NCI-H2196 (cell line): ENCODE data around the gene PLIN3.
"Not testable (repeated sequence)": the region's sequence is repeated elsewhere in the genome, so short reads cannot be mapped to it uniquely, and the experiment has no call there.

ENCODE experiments used
- DNase-seq: peaks from one replicate; lab custom pipeline; 2025; ENCODE audit not compliant: unreplicated experiment; lab: John Stamatoyannopoulos, UW

PLIN3 gene

DNA sequence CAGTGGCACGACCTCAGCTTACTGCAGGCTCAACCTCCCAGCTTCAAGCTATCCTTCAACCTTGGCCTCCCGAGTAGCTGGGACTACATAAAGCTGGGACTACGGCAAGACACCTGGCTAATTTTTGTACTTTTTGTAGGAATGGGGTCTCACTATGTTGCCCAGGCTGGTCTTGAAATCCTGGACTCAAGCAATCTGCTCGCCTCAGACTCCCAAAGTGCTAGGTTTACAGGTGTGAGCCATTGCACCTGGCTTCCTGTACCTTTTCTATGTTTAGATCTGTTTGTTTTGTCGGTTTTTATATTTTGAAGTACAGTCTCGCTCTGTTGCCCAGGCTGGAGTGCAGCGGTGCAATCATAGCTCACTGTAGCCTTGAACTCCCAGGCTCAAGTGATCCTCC, 18.4 kb downstream of the PLIN3 start:
- DNase-seq = no peak

DNA sequence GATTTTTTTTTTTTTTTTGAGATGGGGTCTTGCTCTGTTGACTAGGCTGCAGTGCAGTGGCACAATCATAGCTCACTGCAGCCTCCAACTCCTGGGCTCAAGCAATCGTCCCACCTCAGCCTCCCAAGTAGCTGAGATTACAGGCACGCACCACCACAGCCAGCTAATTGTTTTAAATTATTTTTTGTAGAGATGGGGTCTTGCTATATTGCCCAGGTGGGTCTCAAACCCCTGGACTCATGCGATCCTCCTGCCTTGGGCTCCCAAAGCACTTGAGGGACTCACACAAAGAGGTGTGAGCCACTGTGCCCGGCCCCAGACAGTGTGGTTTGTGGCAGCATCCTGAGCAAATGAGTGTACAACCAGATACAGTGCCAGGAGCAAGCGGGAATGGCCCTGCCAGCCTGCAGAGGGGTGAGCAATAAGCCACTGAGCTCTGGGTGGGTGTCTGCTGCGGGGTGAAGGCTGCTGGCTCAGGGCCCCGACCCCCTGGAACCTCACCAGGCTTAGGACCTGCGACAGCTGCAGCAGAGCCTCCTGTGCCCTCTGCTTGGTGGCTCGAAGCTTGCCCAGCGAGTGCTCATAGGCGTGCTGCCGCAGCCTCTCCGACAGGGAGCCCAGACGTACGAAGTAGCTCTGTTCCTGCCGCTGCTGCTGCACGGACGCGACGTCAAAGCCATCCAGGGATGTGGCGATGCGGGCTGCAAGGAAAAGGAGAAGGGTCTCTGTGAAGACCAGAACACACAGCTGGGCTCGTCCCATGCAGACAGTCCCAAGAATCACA, 20.1 kb downstream of the PLIN3 start:
- no peak for DNase-seq

DNA sequence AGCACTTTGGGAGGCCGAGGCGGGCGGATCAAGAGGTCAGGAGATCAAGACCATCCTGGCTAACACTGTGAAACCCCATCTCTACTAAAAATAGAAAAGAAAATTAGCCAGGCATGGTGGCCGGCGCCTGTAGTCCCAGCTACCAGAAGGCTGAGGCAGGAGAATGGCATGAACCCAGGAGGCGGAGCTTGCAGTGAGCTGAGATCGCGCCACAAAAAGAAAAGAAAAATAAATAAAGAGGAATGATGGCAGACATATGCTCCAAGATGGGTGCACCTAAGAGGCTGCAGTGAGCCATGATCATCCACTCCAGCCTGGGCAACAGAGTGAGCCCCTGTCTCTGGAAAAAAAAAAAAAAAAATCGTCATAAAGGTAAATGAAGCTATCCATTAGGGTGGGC, 21.5 kb downstream of the PLIN3 start:
- not testable (repeated sequence) for DNase-seq

DNA sequence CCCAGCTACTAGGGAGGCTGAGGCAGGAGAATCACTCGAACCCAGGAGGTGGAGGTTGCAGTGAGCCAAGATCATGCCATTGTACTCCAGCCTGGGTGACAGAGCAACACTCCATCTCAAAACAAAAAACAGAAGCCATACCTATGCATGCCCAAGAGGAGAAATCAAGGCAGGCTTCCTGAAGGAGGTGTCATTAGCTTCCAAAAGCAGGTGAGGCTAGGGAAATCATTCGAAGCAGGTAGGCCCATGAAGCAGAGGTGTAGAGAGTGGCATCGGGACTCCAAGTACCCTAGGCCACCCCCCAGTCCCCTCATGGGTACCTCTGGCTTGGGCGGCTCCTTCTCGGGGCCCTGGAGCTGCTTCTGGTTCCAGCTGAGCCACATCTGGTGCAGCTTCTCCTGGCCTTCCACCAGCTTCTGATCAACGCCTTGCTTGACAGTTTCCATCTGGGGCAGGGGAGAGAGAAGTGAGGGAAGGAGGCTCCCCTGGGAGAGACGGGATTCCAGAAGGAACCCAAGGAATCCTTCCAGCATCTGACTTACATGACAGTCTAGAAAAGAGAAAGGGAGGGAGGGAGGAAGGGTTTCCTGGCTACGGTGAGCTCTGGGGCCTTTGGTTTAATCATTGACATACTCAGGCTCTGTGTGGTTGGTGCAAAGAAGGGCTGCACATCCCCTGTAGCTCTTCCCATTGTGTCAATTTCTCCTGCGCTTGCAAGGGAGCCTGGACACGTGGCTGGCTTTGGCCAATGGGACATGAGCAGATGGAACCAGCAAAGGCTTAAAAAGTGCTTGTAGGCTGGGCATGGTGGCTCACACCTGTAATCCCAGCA, 22.9 kb downstream of the PLIN3 start:
- no peak for DNase-seq

DNA sequence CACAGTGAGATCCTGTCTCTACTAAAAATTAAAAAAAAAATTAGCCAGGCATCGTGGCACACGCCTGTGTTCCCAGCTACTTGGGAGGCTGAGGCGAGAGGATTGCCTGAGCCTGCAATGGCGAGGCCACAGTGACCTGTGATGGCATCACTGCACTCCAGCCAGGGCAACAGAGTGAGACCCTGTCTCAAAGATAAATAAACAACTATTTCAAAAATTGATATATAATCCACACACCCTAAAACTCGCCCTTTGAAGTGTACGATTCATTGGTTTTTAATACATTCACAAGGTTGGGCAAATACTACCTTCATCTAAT, 23.9 kb downstream of the PLIN3 start:
- no peak for DNase-seq

DNA sequence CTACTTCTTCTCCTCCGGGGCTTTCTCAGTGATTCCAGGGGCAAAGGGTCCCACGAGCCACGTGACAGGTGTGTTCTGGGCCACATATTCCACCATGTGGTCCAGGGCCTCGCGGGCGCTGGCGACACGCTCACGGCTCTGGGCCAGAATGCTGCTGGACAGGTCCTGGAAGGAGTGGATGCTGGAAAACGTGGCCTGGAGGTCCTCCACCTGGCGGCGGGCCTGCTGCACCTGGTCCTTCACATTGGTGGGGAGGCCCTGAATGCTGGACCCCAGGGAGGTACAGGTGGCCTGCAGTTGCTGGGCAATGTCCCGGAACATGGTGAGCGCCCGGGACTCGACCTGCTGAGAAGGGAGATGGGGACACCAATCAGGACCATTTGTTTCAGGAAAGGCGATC, 28.3 kb downstream of the PLIN3 start:
- DNase-seq = no peak

DNA sequence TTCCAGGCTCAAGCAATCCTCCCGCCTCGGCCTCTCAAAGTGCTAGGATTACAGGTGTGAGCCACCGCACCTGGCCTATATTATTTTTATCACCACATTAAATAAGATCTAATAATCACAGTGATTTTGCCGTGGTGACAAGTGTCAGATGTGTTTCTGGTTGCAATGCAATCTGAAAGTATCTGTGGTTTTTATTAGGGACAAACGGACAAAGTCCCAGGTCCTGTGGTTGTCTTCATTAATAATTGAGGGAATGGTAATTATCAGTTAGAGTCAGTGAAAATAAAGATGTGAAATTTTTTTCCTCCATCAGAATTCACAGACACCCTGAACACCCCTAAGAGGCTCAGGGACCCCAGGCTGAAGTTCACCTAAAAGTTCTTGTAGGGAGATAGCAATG, 34.7 kb downstream of the PLIN3 start:
- no peak for DNase-seq

DNA sequence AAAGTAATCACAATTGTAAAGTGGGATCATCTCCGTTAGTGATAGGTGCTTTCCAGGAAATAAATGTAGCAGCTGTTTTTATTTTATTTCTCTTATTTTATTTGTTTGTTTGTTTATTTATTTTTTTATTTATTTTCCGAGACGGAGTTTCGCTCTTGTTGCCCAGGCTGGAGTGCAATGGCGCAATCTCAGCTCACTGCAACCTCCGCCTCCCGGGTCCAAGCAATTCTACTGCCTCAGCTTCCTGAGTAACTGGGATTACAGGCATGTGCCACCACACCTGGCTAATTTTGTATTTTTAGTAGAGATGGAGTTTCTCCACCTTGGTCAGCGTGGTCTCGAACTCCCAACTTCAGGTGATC, 35.5 kb downstream of the PLIN3 start:
- not testable (repeated sequence) for DNase-seq

DNA sequence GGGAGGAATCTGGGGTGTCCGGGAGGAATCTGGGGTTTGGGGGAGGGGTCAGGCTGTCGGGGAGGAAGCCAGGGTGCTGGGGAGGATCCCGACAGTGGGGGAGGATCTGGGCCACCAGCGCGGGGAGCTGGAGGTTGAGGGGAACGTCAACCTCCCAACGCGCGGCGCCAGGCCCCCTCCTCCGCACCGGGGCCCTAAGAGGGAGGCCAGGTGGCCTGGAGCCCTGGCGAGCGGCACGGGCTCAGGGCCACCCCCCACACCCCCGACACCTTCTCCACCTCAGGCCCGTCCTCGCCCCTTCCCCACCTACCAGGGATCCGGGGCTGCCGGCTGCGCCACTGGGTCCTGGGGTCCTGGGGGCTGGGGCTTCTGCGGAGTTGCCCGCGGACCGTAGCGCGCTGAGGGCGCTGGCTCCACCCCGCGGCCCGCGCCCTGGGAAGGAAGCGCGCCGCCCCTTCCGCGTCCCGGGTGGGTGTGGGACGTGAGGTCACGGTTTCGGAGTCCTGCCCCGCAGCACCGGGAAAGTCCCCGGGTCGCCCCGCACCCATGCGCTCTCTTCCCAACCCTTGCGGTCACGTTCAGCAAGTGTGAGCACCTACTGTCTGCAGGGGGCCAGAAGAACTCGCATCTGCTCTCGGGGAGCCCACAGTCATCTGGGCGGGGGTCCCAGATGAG, 36.0 kb downstream of the PLIN3 start, which contains the start of gene TICAM1:
Gene TICAM1, minus strand, starts transcription at position 409 of the 675 bp plus-strand sequence. CDS start 13,335 bp downstream, outside the sequence.
- peak; percentile 20 for DNase-seq

DNA sequence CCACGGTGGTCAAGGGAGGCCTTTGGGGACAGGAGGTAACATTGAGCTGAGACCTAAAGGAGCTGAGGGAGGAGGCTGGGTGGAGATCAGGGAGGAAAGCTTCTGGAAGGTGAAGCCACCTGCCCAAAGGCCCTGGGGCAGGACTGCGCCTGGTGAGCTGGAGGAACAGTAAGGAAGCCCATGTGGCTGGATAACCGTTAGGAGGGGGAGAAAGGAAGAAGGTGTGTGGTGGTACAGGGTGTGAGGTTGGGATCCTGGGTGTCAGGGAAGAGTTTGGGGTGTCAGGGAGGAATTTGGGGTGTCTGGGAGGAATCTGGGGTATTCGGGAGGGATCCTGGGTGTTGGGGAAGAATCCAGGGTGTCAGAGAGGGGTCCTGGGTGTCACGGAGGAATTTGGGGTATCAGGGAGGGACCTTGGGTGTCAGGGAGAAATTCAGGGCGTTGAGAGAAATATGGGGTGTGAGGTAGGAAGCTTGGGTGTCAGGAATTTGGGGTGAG, 36.6 kb downstream of the PLIN3 start:
- DNase-seq = no peak

DNA sequence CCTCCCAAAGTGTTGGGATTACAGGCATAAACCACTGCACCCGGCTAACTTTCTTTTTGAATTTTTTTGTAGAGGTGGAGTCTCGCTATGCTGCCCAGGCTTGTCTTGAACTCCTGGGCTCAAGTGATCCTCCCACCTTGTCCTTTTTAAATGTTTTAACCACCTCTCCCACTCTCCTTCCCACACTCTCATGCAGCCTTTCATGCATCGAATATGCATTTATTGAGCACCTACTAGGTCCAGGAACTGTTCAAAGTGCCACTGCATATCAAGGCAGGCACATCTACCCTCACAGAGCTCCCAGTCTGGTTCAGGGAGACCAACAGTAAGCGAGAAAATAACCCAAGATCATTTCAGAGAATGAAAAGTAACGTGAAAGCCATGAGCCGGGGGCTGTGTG, 37.1 kb downstream of the PLIN3 start:
- DNase-seq = no peak

DNA sequence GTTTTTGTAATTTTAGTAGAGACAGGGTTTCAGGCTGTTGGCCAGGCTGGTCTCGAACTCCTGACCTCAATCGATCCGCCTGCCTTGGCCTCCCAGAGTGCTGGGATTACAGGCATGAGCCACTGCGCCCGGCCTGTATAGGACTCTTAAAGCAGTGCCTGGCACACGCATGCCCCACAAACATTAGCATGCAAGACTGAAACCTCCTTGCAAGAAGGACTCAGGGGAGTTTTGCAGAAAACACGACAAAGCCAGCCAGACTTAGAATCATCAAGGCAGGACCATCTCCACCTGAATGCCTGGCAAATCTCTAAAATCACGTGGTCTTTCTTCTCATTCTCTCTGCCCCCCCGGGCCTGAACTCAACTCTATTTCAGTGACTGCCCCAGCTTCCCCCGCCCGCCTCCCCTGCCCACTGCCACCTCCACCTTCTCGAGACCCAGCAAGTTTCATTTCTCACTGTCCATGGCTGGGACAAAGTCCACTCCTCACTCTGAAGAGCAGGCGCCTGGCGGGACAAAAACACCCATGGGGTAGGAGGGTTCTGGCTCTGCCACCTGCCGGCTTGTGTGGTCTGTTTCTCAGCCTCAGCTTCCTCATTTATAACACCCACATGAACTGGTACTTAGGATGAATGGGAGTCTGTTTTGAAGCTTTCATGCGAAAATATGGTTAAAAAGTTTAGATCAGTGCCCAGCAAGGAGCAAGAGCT, 38.3 kb downstream of the PLIN3 start:
- no peak for DNase-seq

DNA sequence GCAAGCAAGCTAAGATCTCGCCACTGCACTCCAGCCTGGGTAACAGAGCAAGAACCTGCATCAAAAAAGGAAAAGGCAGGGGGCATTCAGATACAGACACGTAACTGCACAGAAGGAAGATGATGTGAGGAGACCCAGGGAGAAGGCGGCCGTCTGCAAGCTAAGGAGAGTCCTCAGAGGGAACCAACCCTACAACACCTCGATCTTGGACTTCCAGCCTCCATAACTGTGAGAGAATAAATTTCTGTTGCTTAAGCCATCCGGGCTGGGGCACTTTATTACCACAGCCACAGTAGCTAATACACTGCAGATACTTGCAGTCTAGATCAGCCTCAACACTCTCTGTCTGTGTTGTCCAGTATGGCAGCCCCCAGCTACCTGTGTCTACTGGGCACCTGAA, 43.9 kb downstream of the PLIN3 start:
- no peak for DNase-seq

DNA sequence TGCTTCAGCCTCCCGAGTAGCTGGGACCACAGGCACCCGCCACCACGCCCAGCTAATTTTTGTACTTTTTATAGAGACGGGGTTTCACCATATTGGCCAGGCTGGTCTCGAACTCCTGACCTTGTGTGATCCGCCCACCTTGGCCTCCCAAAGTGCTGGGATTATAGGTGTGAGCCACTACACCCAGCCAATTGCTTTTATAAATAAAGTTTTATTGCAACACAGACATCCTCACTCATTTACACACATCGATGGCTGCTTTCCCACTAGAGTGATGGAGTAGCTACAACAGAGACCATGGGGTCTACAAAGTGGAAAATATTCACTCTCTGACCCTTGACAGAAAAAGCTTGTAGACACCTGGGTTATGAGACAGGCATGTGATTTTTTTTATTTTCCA, 45.1 kb downstream of the PLIN3 start:
- not testable (repeated sequence) for DNase-seq

DNA sequence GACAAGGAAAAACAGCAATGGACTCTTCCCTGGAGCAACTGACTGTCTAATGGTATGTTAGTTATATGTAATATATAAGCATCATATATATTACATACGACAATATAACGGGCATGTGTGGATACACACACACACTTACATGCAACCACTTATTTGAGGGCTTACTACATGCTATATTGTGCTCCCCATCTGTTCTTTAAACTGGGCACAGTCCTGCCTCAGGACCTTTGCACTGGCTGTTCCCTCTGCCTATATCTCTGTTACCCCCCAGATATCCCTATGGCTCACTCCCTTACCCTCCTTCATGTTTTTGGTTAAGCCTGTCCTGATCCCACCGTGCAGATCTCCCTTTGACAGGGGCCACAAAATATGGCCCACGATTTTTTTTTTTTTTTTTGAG, 46.2 kb downstream of the PLIN3 start:
- DNase-seq = no peak

DNA sequence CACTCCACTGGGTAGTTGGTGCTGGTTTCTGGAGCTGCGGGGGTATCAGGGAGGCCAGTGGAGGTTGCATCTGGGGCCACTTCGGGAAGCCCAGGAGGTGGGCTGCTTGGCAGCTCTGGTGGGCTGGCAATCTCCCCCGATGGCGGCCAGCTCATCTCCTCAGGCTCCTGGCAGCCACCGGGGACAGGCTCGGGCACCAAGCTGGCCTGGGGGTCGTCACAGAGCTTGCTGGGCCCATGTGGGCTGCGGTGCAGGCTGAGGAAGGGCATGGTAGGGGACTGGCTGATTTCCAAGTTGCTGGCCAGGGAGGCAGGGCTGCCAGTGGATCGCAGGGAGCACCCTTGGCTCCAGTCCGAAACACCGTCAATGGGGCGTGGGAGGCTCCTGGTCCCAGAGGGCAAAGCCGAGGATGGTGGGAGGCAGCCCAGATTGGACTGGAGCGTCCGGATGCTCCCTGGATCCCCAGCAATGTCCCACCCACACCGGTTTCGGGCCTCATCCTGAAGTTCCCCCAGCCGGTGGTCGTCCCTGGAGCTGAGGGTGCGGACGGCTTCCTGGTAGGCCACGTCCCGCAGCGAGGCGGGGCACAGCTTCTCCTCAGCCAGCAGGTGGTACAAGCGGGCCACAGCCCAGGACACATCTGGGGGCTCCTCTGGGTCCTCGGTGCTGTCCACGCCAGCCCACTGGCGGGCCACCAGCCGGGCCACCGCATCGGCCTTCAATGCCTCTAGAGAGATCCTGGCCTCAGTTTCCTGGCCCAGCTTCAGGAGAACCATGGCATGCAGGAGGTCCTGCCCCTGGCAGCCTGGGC, 49.8 kb downstream of the PLIN3 start:
- no peak for DNase-seq

DNA sequence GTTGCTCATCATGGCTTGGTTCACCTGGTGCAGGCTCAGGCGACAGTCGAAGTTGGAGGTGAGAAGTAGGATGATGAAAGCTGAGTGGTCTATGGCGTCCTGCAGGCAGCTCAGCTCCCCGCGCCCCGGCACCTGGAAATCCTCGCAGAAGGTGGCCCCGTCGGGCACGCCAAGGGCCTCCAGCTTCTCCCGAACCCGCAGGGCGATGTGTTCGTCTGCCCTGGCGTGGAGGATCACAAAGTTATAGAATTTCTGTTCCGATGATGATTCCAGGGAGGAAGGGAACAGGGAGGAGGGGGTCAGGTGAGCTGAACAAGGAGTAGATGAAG, 50.6 kb downstream of the PLIN3 start:
- no peak for DNase-seq

DNA sequence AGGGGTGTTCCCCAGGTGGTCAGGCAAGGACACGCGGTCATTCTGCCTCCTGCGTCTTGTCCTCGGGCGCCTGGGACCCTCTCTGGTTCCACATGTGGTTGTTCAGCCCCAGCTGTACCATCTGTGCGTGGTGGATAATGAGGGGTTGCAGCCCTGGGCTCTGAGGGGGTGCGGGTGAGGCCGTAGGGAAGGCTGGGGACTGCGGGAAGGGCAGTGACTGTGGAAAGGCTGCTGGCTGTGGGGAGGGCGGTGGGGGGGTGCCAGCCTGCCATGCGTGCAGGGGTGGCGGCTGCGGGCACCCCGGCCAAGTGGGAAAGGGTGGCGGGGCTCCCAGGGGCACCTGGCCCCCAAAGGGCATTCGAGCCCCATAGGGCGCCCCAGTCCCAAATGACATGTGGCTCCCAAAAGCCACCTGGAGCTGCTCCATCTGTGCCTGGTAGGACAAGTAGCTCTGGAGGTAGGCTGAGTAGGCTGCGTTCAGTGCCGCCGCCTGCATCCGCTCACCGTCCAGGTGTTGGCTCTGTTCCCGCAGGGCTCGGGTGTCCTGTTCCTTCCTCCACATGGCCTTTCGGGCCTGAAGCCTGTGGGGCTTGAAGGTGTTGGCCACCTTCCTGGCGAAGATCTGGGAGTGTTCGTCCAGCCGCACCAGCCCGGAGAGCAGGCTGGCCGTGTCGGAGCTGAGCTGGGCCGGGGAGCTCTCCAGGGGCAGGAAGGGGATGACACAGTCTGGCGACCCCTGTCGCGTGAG, 51.1 kb downstream of the PLIN3 start:
- peak; percentile 89 for DNase-seq

DNA sequence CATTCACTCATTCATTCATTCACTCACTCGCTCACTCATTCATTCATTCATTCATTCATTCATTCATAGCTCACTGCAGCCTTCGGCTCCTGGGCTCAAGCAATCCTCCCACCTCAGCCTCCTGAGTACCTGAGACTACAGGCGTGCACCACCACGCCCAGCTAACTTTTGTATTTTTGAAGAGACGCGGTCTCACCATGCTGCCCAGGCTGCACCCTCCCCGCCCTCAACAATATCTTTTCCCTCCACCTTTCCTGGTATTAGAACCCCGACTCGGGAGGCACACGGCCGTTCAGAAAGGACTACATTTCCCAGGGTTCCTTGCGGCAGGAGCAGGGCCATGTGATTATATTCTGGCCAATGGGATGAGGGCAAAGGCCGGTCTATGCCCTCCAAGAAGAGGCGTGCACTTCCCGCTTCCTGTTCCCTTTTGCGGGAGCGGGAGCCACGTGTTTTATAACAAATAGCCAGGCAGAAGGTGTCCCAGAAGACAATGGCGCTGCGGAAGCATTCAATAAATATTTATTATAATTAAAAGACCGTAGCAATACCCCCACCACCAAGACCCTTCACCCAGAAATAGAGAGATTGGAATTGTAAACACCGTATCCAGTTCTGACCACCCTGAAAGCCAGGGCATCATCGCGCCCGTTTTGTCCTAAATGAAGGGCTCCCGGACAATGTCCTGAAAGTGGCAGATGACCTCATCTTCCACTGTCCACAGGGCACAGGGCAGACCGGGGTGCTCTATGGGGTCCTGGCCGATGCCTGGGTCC, 51.9 kb downstream of the PLIN3 start:
- DNase-seq = peak; percentile 96
